NCI-H2107 treated with DMSO at 0.1 percent for 48 hours (cell line): Measurements from ENCODE around the gene ST7L.

Experiments
- DNase-seq: peaks from one replicate; lab custom pipeline; 2025; ENCODE audit not compliant: unreplicated experiment; lab: John Stamatoyannopoulos, UW

Gene ST7L

GRCh38 chr1:112618114-112618720 lies 724 bp downstream of the ST7L start:
- peak; percentile 22 for DNase-seq

- no peak for DNase-seq
Observed at GRCh38 chr1:112614460-112615065, 4.4 kb downstream of the ST7L start.

GRCh38 chr1:112605633-112606327 lies 13.2 kb downstream of the ST7L start:
- DNase-seq = no peak

- DNase-seq = no peak
Observed at GRCh38 chr1:112603541-112603940, 15.4 kb downstream of the ST7L start.

GRCh38 chr1:112603012-112603411 lies 15.9 kb downstream of the ST7L start:
- no peak for DNase-seq

- no peak for DNase-seq
Observed at GRCh38 chr1:112599477-112599876, 19.5 kb downstream of the ST7L start.

GRCh38 chr1:112594208-112594876 lies 24.6 kb downstream of the ST7L start:
- no peak for DNase-seq

- DNase-seq = no peak
Observed at GRCh38 chr1:112589766-112590165, 29.2 kb downstream of the ST7L start.

GRCh38 chr1:112583366-112583765 lies 35.6 kb downstream of the ST7L start:
- DNase-seq = no peak

- DNase-seq = no peak
Observed at GRCh38 chr1:112581586-112582192, 37.3 kb downstream of the ST7L start.

- no peak for DNase-seq
Observed at GRCh38 chr1:112579801-112580510, 39.0 kb downstream of the ST7L start.

GRCh38 chr1:112576240-112576639 lies 42.7 kb downstream of the ST7L start:
- no peak for DNase-seq

- no peak for DNase-seq
Observed at GRCh38 chr1:112575154-112575804, 43.7 kb downstream of the ST7L start.

- DNase-seq = no peak
Observed at GRCh38 chr1:112565800-112566199, 53.1 kb downstream of the ST7L start.

GRCh38 chr1:112564081-112564480 lies 54.9 kb downstream of the ST7L start:
- no peak for DNase-seq

- no peak for DNase-seq
Observed at GRCh38 chr1:112563341-112563740, 55.6 kb downstream of the ST7L start.

GRCh38 chr1:112558634-112559033 lies 60.3 kb downstream of the ST7L start:
- DNase-seq = no peak

- DNase-seq = no peak
Observed at GRCh38 chr1:112557385-112557784, 61.6 kb downstream of the ST7L start.

GRCh38 chr1:112554411-112554810 lies 64.5 kb downstream of the ST7L start:
- no peak for DNase-seq

- no peak for DNase-seq
Observed at GRCh38 chr1:112549590-112549989, 69.4 kb downstream of the ST7L start.
